ENCODE results near the gene GNB1L. TPM values are rescaled to one million over a fixed set of nuclear protein-coding genes. Genes with fewer than 3 reads are reported as not detected.

Gene GNB1L
- total and polyA plus RNA-seq, 2 of the 13 experiments (the other 11 are each of a cell fraction or from before 2014, with no cell fraction given), result 2.5 to 7.4 TPM

DNA sequence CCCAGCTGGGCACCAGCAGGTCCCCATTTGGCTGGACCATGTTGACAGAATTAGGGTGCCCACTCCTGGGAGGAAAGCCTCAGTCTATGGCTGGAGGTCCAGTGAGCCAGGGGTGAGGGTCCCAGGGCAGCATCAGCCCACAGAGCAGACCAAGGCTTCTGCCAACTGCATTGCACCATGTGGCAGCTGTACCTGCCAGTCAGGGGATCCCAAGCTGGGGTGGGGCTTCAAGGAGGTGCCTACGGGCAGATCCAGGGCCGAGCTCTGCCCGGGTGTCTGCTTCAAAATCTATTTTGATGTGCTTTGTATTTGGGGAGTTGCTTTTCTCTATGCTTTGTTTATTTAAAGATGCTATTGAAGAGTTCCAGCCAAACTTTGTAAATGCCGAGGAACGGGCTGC lies 120.9 kb downstream of the GNB1L start:
- TF ChIP-seq MTA3 (CRISPR knock-in tag; IDR thresholded peaks at IDR 0.05) (no peak), ONECUT2 (CRISPR knock-in tag; IDR thresholded peaks at IDR 0.05) (no peak), PHF8 (CRISPR knock-in tag; IDR thresholded peaks at IDR 0.05) (no peak), ZNF432 (CRISPR knock-in tag; IDR thresholded peaks at IDR 0.05; ENCODE audit: borderline replicate concordance) (no peak), PRMT3 (CRISPR knock-in tag; IDR thresholded peaks at IDR 0.05; ENCODE audit: borderline replicate concordance, low read depth) (no peak), KDM4B (CRISPR knock-in tag; IDR thresholded peaks at IDR 0.05) (no peak), HNF1B (CRISPR knock-in tag; IDR thresholded peaks at IDR 0.05) (no peak), NFYB (CRISPR knock-in tag; IDR thresholded peaks at IDR 0.05) (no peak), ZNF503 (CRISPR knock-in tag; IDR thresholded peaks at IDR 0.05) (no peak), SCMH1 (CRISPR knock-in tag; IDR thresholded peaks at IDR 0.05; ENCODE audit: borderline replicate concordance) (no peak), ZNF713 (CRISPR knock-in tag; IDR thresholded peaks at IDR 0.05) (no peak), DR1 (CRISPR knock-in tag; IDR thresholded peaks at IDR 0.05) (no peak), FIP1L1 (IDR thresholded peaks at IDR 0.05; ENCODE audit: borderline replicate concordance, insufficient read depth, low read depth, low read length) (no peak), THYN1 (CRISPR knock-in tag; IDR thresholded peaks at IDR 0.05; ENCODE audit: borderline replicate concordance, low read depth) (no peak), IRF2 (CRISPR knock-in tag; IDR thresholded peaks at IDR 0.05) (no peak)
- POLR2A ChIA-PET, result no interaction called here
- 8% methylated on average over 3 of the region's 5 CpGs for WGBS (ENCODE audit: low lambda C conversion rate)
- Histone ChIP-seq H2AFZ (ENCODE audit: low read length) (no peak overlapping the region), H3K4me1 (ENCODE audit: insufficient read depth, low read length) (peaks cover 39% of the 10 kb centered on the region), H3K9ac (ENCODE audit: insufficient read depth, low read depth, low read length) (no peak overlapping the region), H3K79me2 (ENCODE audit: insufficient read depth, low read length) (no peaks in the 10 kb centered on the region), H4K20me1 (ENCODE audit: insufficient read depth, low read length) (peaks cover 3% of the 10 kb centered on the region; the same call in 1 of the 2 replicates), H3K27me3 (ENCODE audit: control insufficient read depth in 1 of 2, insufficient read depth in 2 of 2, low read length in 2 of 2) (peaks cover 4 to 71% of the 10 kb centered on the region in 2 experiments), H3K9me3 (ENCODE audit: low read length) (no peaks in the 10 kb centered on the region), H3K4me3 (replicated peaks in 1 of 3; ENCODE audit: insufficient read depth in 1 of 3, low read depth in 2 of 3, low read length in 3 of 3) (no peak overlapping the region), H3K4me2 (ENCODE audit: low read depth, low read length) (no peak overlapping the region), H3K27ac (ENCODE audit: extremely low read length, insufficient read depth, low read length) (no peak overlapping the region), H3K36me3 (replicated peaks in 1 of 2; ENCODE audit: control insufficient read depth in 1 of 2, insufficient read depth in 2 of 2, low read length in 2 of 2) (no peaks in the 10 kb centered on the region)
- intact Hi-C loops (cut with micrococcal nuclease; ENCODE audit: unreplicated experiment), result loop anchor here (5.0 kb wide), 1 partner anchor 49 kb away; no protein-coding TSS in a partner anchor
- no TSS peak for BruUV-seq (replicated peaks)
- ATAC-seq (no peak), FAIRE-seq (no peak), DNase-seq (ENCODE audit: low spot score) (no peak)
- in situ Hi-C loops (cut with HindIII; ENCODE audit: extremely low pct_ligation_motif_present, low pct_unique_long_range_greater_than_20kb), result loop anchor here (5.0 kb wide), 1 partner anchor 169 kb away; no protein-coding TSS in a partner anchor
- CTCF ChIA-PET (ENCODE audit: low intra/inter-chr PET ratio, low total read pairs), result no interaction called here

All from HepG2 (cell line).